ENCODE results near the gene TMOD2. TPM values are rescaled to one million over a fixed set of nuclear protein-coding genes. Genes with fewer than 3 reads are reported as not detected.

Gene TMOD2
- 0.73 and 2.2 TPM in 2 replicates for total RNA-seq (2014; rRNA removed; shearing (Covaris generic))
- 0.95 and 1.8 TPM in 2 replicates for polyA plus RNA-seq (2015; cell fraction: cytosol; rRNA removed)
- polyA plus RNA-seq (2015; cell fraction: nucleus; rRNA removed): 1.4 and 1.8 TPM in 2 replicates

- no peak for DNase-seq (ENCODE audit: low read depth)
Observed at GRCh38 chr15:51750792-51751696, at the start of gene TMOD2. TMOD2 (plus strand) TSS chr15:51751597; CDS start chr15:51766442, 14,845 bp downstream.

GRCh38 chr15:51702710-51703109, 48.7 kb upstream of the TMOD2 start:
- no peak for DNase-seq (ENCODE audit: low read depth)

- no peak for DNase-seq (ENCODE audit: low read depth)
Observed at GRCh38 chr15:51706291-51706690, 45.1 kb upstream of the TMOD2 start.

GRCh38 chr15:51706926-51707608, 44.3 kb upstream of the TMOD2 start:
- DNase-seq (ENCODE audit: low read depth): no peak

- no peak for DNase-seq (ENCODE audit: low read depth)
Observed at GRCh38 chr15:51708013-51708412, 43.4 kb upstream of the TMOD2 start.

- no peak for DNase-seq (ENCODE audit: low read depth)
Observed at GRCh38 chr15:51709031-51709430, 42.4 kb upstream of the TMOD2 start.

GRCh38 chr15:51714162-51714561, 37.2 kb upstream of the TMOD2 start:
- DNase-seq (ENCODE audit: low read depth): no peak

GRCh38 chr15:51714911-51715310, 36.5 kb upstream of the TMOD2 start:
- DNase-seq (ENCODE audit: low read depth): no peak

GRCh38 chr15:51718219-51718618, 33.2 kb upstream of the TMOD2 start:
- DNase-seq (ENCODE audit: low read depth): no peak

GRCh38 chr15:51718746-51719145, 32.7 kb upstream of the TMOD2 start:
- no peak for DNase-seq (ENCODE audit: low read depth)

- DNase-seq (ENCODE audit: low read depth): no peak
Observed at GRCh38 chr15:51720201-51720995, 31.0 kb upstream of the TMOD2 start.

- no peak for DNase-seq (ENCODE audit: low read depth)
Observed at GRCh38 chr15:51721199-51721960, 30.0 kb upstream of the TMOD2 start.

- DNase-seq (ENCODE audit: low read depth): no peak
Observed at GRCh38 chr15:51724199-51724598, 27.2 kb upstream of the TMOD2 start.

- no peak for DNase-seq (ENCODE audit: low read depth)
Observed at GRCh38 chr15:51724673-51725072, 26.7 kb upstream of the TMOD2 start.

GRCh38 chr15:51726302-51727073, 24.9 kb upstream of the TMOD2 start:
- peak; percentile 83 for DNase-seq (ENCODE audit: low read depth)

GRCh38 chr15:51727141-51727897, 24.1 kb upstream of the TMOD2 start:
- peak; percentile 53 for DNase-seq (ENCODE audit: low read depth)

GRCh38 chr15:51731549-51732267, 19.7 kb upstream of the TMOD2 start:
- peak; percentile 55 for DNase-seq (ENCODE audit: low read depth)

- DNase-seq (ENCODE audit: low read depth): no peak
Observed at GRCh38 chr15:51732646-51733045, 18.8 kb upstream of the TMOD2 start.

All from HT1080 (cell line).